HepG2 (cell line): Measurements from ENCODE around the gene LMX1B. TPM values are rescaled to one million over a fixed set of nuclear protein-coding genes. Genes with fewer than 3 reads are reported as not detected.
A peak's percentile ranks its signal among the peaks of the same experiment; 100 is the strongest.

Experiments used
- HES4 ChIP-seq: sonication (generic); formaldehyde crosslinking; IDR thresholded peaks from 2 replicates; pipeline ENCODE4 v1.9.0; 2021; ENCODE audit warnings: mild to moderate bottlenecking, missing genetic modification reagents, borderline replicate concordance
- KDM4B ChIP-seq: sonication (generic); formaldehyde crosslinking; IDR thresholded peaks from 2 replicates; pipeline ENCODE4 v1.4.0; 2020; ENCODE audit warnings: missing genetic modification reagents
- PCBP2 ChIP-seq: fragments of 200-400 bp; formaldehyde crosslinking; optimal IDR thresholded peaks from 2 replicates; pipeline ENCODE3; 2018; ENCODE audit warnings: low read length, low read depth; ENCODE audit not compliant: poor library complexity, severe bottlenecking
- STAG1 ChIP-seq: sonication (generic); formaldehyde crosslinking; IDR thresholded peaks from 2 replicates; pipeline ENCODE4 v1.4.0; 2020; ENCODE audit warnings: missing genetic modification reagents
- ZFP62 ChIP-seq: sonication (generic); formaldehyde crosslinking; IDR thresholded peaks from 2 replicates; pipeline ENCODE4 v1.4.0; 2020; ENCODE audit warnings: missing genetic modification reagents
- ZMYM2 ChIP-seq: sonication (generic); formaldehyde crosslinking; IDR thresholded peaks from 2 replicates; pipeline ENCODE4 v1.8.0; 2022; ENCODE audit warnings: mild to moderate bottlenecking, missing genetic modification reagents
- ZNF101 ChIP-seq: sonication (generic); formaldehyde crosslinking; IDR thresholded peaks from 2 replicates; pipeline ENCODE4 v1.4.0; 2020; ENCODE audit warnings: mild to moderate bottlenecking, low read depth, missing genetic modification reagents, borderline replicate concordance
- ZNF263 ChIP-seq: sonication (generic); formaldehyde crosslinking; IDR thresholded peaks from 2 replicates; pipeline ENCODE4 v1.4.0; 2020; ENCODE audit warnings: missing genetic modification reagents
- ZNF34 ChIP-seq: sonication (generic); formaldehyde crosslinking; IDR thresholded peaks from 2 replicates; pipeline ENCODE4 v1.4.0; 2020; ENCODE audit warnings: mild to moderate bottlenecking, missing genetic modification reagents, borderline replicate concordance
- ZNF543 ChIP-seq: sonication (generic); formaldehyde crosslinking; IDR thresholded peaks from 2 replicates; pipeline ENCODE4 v1.4.0; 2020; ENCODE audit warnings: mild to moderate bottlenecking, missing genetic modification reagents
- ZNF777 ChIP-seq: sonication (generic); formaldehyde crosslinking; IDR thresholded peaks from 2 replicates; pipeline ENCODE4 v1.4.0; 2020; ENCODE audit warnings: missing genetic modification reagents
- ZNF839 ChIP-seq: sonication (generic); formaldehyde crosslinking; IDR thresholded peaks from 2 replicates; pipeline ENCODE4 v1.4.0; 2020; ENCODE audit warnings: missing genetic modification reagents, mild to moderate bottlenecking, borderline replicate concordance
- ZSCAN22 ChIP-seq: sonication (generic); formaldehyde crosslinking; IDR thresholded peaks from 2 replicates; pipeline ENCODE4 v1.4.0; 2020; ENCODE audit warnings: mild to moderate bottlenecking, missing genetic modification reagents
- ZSCAN25 ChIP-seq: sonication (generic); formaldehyde crosslinking; IDR thresholded peaks from 2 replicates; pipeline ENCODE4 v1.8.0; 2022; ENCODE audit warnings: mild to moderate bottlenecking, missing genetic modification reagents
- polyA plus RNA-seq, 8 experiments: library from polyadenylated mRNA; depleted of rRNA in 3 of 8; stranded (reverse) in 7 of 8; unstranded in 1 of 8; fragments of >200 nt; fragmentation: Illumina TruSeq in 4 of 8; extraction: Trizol in 4 of 8; gene quantifications; 2 replicates each; pipeline versions ENCODE4 v1.2.1 to v1.2.3, GENCODE V29; 2011 to 2016; ENCODE audit warnings: low read depth in 4 of 8, missing spikeins in 1 of 8, mixed read lengths in 1 of 8; ENCODE audit not compliant: insufficient read depth in 1 of 8
- total RNA-seq, 5 experiments: library from RNA; depleted of rRNA; stranded (reverse); fragments of >200 nt; fragmentation: Illumina TruSeq; extraction: Trizol; gene quantifications; 2 replicates each; pipeline ENCODE4 v1.2.3, GENCODE V29; 2016; ENCODE audit warnings: low read depth in 1 of 5
- TF ChIP-seq, protein P1 (sequence below): sonication (generic); formaldehyde crosslinking; IDR thresholded peaks from 2 replicates; pipeline ENCODE4 v1.9.0; 2021; ENCODE audit warnings: missing genetic modification reagents, borderline replicate concordance
- TF ChIP-seq, protein P2 (sequence below): sonication (generic); formaldehyde crosslinking; IDR thresholded peaks from 2 replicates; pipeline ENCODE4 v1.8.1; 2023; ENCODE audit warnings: mild to moderate bottlenecking, missing genetic modification reagents
- TF ChIP-seq, protein P3 (sequence below): sonication (generic); formaldehyde crosslinking; conservative IDR thresholded peaks from 2 replicates; pipeline ENCODE4 v1.4.0; 2020; ENCODE audit warnings: missing genetic modification reagents
- TF ChIP-seq, protein P4 (sequence below): sonication (generic); formaldehyde crosslinking; IDR thresholded peaks from 2 replicates; pipeline ENCODE4 v1.5.0; 2020; ENCODE audit warnings: missing genetic modification reagents
- TF ChIP-seq, protein P5 (sequence below): sonication (generic); formaldehyde crosslinking; IDR thresholded peaks from 2 replicates; pipeline ENCODE4 v1.5.0; 2020; ENCODE audit warnings: mild to moderate bottlenecking, missing genetic modification reagents, borderline replicate concordance

LMX1B gene
- total and polyA plus RNA-seq, 2 of the 13 experiments (the other 11 are each of a cell fraction or from before 2014, with no cell fraction given): not detected

DNA sequence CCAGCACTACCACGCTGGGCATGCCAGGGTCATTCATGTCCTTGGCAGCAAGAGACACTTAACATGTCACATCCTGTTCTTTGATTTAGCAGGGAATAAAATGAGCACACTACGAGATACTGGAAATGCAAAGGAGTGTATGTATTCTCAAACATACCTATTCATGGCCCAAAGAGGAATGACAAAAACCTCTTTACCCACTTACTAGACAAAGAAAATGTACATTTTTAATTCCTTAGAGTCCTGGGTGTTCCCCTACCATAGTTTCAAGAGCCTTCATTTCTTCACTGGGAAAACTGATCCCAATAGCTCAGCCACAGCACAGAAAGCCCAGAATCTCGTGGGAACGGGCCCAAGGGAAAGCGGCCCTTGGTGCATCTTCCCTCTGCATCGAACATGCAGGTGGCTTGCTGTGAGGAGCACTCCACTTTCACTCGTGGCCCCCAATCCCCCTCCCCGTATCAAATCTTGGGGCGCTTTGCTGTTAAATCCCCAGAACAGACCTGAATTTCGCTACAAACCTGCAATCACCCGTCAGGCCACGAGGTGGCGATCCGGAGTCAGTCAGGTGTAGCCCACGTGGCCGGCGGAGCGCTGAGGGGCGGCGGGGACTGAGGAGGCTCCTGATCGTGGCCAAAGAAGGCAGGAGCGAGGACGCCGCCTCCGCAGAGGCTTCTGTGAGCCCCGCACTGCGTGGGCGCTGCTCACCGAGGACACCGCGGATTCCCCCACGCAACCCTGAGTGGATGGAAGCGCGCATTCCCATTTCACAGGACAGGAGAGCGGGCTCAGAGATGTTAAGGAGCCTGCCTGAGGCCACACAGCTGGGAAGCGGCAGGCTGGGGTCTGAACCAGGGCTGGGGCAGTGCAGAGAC, 91.4 kb downstream of the LMX1B start (continued):
- TF ChIP-seq, protein P1, sequence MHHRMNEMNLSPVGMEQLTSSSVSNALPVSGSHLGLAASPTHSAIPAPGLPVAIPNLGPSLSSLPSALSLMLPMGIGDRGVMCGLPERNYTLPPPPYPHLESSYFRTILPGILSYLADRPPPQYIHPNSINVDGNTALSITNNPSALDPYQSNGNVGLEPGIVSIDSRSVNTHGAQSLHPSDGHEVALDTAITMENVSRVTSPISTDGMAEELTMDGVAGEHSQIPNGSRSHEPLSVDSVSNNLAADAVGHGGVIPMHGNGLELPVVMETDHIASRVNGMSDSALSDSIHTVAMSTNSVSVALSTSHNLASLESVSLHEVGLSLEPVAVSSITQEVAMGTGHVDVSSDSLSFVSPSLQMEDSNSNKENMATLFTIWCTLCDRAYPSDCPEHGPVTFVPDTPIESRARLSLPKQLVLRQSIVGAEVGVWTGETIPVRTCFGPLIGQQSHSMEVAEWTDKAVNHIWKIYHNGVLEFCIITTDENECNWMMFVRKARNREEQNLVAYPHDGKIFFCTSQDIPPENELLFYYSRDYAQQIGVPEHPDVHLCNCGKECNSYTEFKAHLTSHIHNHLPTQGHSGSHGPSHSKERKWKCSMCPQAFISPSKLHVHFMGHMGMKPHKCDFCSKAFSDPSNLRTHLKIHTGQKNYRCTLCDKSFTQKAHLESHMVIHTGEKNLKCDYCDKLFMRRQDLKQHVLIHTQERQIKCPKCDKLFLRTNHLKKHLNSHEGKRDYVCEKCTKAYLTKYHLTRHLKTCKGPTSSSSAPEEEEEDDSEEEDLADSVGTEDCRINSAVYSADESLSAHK (CRISPR knock-in tag): no peak
- TF ChIP-seq ZNF263 (CRISPR knock-in tag): peak; percentile 64; the same call in 1 of the 2 replicates
- TF ChIP-seq PCBP2: no peak
- TF ChIP-seq ZMYM2: no peak
- TF ChIP-seq, protein P2, sequence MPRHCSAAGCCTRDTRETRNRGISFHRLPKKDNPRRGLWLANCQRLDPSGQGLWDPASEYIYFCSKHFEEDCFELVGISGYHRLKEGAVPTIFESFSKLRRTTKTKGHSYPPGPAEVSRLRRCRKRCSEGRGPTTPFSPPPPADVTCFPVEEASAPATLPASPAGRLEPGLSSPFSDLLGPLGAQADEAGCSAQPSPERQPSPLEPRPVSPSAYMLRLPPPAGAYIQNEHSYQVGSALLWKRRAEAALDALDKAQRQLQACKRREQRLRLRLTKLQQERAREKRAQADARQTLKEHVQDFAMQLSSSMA (CRISPR knock-in tag): no peak
- TF ChIP-seq ZFP62: no peak
- no peak for TF ChIP-seq ZNF777 (CRISPR knock-in tag)
- TF ChIP-seq KDM4B (CRISPR knock-in tag): no peak
- no peak for TF ChIP-seq ZSCAN22 (CRISPR knock-in tag)
- peak; percentile 69 for TF ChIP-seq STAG1
- TF ChIP-seq, protein P3, sequence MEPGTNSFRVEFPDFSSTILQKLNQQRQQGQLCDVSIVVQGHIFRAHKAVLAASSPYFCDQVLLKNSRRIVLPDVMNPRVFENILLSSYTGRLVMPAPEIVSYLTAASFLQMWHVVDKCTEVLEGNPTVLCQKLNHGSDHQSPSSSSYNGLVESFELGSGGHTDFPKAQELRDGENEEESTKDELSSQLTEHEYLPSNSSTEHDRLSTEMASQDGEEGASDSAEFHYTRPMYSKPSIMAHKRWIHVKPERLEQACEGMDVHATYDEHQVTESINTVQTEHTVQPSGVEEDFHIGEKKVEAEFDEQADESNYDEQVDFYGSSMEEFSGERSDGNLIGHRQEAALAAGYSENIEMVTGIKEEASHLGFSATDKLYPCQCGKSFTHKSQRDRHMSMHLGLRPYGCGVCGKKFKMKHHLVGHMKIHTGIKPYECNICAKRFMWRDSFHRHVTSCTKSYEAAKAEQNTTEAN (CRISPR knock-in tag): no peak; the same call in 1 of the 2 replicates
- no peak for TF ChIP-seq ZSCAN25 (CRISPR knock-in tag)
- no peak for TF ChIP-seq ZNF543 (CRISPR knock-in tag)
- no peak for TF ChIP-seq ZNF101 (CRISPR knock-in tag)
- TF ChIP-seq HES4 (CRISPR knock-in tag): no peak
- no peak for TF ChIP-seq ZNF839 (CRISPR knock-in tag)
- TF ChIP-seq ZNF34: no peak
- TF ChIP-seq, protein P4, sequence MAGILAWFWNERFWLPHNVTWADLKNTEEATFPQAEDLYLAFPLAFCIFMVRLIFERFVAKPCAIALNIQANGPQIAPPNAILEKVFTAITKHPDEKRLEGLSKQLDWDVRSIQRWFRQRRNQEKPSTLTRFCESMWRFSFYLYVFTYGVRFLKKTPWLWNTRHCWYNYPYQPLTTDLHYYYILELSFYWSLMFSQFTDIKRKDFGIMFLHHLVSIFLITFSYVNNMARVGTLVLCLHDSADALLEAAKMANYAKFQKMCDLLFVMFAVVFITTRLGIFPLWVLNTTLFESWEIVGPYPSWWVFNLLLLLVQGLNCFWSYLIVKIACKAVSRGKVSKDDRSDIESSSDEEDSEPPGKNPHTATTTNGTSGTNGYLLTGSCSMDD (CRISPR knock-in tag): no peak
- TF ChIP-seq, protein P5, sequence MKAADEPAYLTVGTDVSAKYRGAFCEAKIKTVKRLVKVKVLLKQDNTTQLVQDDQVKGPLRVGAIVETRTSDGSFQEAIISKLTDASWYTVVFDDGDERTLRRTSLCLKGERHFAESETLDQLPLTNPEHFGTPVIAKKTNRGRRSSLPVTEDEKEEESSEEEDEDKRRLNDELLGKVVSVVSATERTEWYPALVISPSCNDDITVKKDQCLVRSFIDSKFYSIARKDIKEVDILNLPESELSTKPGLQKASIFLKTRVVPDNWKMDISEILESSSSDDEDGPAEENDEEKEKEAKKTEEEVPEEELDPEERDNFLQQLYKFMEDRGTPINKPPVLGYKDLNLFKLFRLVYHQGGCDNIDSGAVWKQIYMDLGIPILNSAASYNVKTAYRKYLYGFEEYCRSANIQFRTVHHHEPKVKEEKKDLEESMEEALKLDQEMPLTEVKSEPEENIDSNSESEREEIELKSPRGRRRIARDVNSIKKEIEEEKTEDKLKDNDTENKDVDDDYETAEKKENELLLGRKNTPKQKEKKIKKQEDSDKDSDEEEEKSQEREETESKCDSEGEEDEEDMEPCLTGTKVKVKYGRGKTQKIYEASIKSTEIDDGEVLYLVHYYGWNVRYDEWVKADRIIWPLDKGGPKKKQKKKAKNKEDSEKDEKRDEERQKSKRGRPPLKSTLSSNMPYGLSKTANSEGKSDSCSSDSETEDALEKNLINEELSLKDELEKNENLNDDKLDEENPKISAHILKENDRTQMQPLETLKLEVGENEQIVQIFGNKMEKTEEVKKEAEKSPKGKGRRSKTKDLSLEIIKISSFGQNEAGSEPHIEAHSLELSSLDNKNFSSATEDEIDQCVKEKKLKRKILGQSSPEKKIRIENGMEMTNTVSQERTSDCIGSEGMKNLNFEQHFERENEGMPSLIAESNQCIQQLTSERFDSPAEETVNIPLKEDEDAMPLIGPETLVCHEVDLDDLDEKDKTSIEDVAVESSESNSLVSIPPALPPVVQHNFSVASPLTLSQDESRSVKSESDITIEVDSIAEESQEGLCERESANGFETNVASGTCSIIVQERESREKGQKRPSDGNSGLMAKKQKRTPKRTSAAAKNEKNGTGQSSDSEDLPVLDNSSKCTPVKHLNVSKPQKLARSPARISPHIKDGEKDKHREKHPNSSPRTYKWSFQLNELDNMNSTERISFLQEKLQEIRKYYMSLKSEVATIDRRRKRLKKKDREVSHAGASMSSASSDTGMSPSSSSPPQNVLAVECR (CRISPR knock-in tag): peak; percentile 48; the same call in 1 of the 2 replicates
